ENCODE results near the gene F5. TPM values are rescaled to one million over a fixed set of nuclear protein-coding genes. Genes with fewer than 3 reads are reported as not detected.

The F5 gene
- polyA plus RNA-seq (2011; rRNA removed) = not detected in 2 replicates
- polyA minus RNA-seq (2011; rRNA and poly(A)+ RNA removed) = not detected in 2 replicates

- DNase-seq (ENCODE audit: low read depth, low spot score) = peak; percentile 10
- ChIA-PET POLR2A (no interaction called here), CTCF (interaction anchor here (0.5 to 1.5 kb wide), 5 partner anchors 9 to 224 kb away, joined by 3 to 5 read pairs (median 4); no protein-coding TSS in a partner anchor)
- Histone ChIP-seq H3K9me3 (ENCODE audit: control insufficient read depth, insufficient read depth, low read length) (no peaks in the 10 kb centered on the region), H3K27ac (ENCODE audit: low read depth, low read length) (no peak within 1 kb of the TSS), H3K27me3 (ENCODE audit: control insufficient read depth, insufficient read depth, low read length) (peaks cover 2% of the 10 kb centered on the region), H3K4me3 (ENCODE audit: low read depth, low read length) (no peak within 1 kb of the TSS)
- TF ChIP-seq, protein P1, sequence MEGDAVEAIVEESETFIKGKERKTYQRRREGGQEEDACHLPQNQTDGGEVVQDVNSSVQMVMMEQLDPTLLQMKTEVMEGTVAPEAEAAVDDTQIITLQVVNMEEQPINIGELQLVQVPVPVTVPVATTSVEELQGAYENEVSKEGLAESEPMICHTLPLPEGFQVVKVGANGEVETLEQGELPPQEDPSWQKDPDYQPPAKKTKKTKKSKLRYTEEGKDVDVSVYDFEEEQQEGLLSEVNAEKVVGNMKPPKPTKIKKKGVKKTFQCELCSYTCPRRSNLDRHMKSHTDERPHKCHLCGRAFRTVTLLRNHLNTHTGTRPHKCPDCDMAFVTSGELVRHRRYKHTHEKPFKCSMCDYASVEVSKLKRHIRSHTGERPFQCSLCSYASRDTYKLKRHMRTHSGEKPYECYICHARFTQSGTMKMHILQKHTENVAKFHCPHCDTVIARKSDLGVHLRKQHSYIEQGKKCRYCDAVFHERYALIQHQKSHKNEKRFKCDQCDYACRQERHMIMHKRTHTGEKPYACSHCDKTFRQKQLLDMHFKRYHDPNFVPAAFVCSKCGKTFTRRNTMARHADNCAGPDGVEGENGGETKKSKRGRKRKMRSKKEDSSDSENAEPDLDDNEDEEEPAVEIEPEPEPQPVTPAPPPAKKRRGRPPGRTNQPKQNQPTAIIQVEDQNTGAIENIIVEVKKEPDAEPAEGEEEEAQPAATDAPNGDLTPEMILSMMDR (IDR thresholded peaks at IDR 0.05; ENCODE audit: low read depth, low read length) = peak; percentile 50
Measured at GRCh38 chr1:169586395-169587255, at the start of gene F5. Gene F5, minus strand, starts transcription at chr1:169586481. Its CDS starts 95 bp downstream, at chr1:169586386.

DNA sequence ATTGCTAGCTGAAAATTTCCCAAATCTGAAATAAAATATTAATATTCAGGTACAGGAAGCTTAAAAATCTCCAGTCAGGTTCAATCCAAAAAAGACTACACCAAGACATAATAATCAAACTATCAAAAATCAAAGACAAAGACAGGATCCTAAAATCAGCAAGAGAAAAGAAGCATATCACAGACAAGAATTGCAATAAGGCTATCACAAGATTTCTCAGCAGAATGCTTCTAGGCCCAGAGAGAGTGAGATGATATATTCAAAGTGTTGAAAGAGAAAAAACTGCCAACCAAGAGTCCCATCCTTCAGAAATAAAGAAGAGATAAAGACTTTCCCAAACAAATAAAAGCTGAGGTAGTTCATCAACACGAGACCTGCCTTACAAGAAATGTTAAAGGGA, 48.6 kb upstream of the F5 start:
- TF ChIP-seq, protein P1 (IDR thresholded peaks at IDR 0.05; ENCODE audit: low read depth, low read length) = no peak
- 0 out of 2 replicates have a peak, but pooled peaks cover 3% of the 10 kb centered on the region for H3K9me3 ChIP-seq (ENCODE audit: control insufficient read depth, insufficient read depth, low read length)
- ChIA-PET CTCF (no interaction called here), POLR2A (no interaction called here)
- no peak overlapping the region for H3K4me3 ChIP-seq (ENCODE audit: low read depth, low read length)
- no peaks in the 10 kb centered on the region for H3K27me3 ChIP-seq (ENCODE audit: control insufficient read depth, insufficient read depth, low read length)
- no peak overlapping the region for H3K27ac ChIP-seq (ENCODE audit: low read depth, low read length)
- no peak for DNase-seq (ENCODE audit: low read depth, low spot score)

DNA sequence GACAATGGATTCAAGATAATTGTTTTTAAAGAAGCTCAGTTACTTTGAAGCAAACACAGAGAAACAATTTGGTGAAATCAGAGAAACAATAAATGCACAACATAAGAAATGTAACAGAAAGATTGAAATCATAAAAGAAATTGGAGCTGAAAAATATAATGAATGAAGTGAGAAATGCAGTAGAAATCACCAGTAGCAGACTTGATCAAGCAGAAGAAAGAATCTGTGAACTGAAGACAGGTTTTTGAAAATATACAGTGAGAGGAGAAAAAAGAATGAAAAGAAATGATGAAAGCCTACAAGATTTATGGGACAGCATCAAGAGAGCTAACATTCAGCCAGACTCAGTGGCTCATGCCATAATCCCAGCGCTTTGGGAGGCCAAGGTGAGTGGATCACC, 47.9 kb upstream of the F5 start:
- H3K27me3 ChIP-seq (ENCODE audit: control insufficient read depth, insufficient read depth, low read length) = no peaks in the 10 kb centered on the region
- CTCF ChIA-PET = no interaction called here
- no peak overlapping the region for H3K27ac ChIP-seq (ENCODE audit: low read depth, low read length)
- DNase-seq (ENCODE audit: low read depth, low spot score) = no peak
- H3K9me3 ChIP-seq (ENCODE audit: control insufficient read depth, insufficient read depth, low read length) = 0 out of 2 replicates have a peak, but pooled peaks cover 3% of the 10 kb centered on the region
- TF ChIP-seq, protein P1 (IDR thresholded peaks at IDR 0.05; ENCODE audit: low read depth, low read length) = no peak
- no peak overlapping the region for H3K4me3 ChIP-seq (ENCODE audit: low read depth, low read length)
- POLR2A ChIA-PET = no interaction called here

- DNase-seq (ENCODE audit: low read depth, low spot score) = no peak
- H3K27ac ChIP-seq (ENCODE audit: low read depth, low read length) = no peak overlapping the region
- 0 out of 2 replicates have a peak, but pooled peaks cover 3% of the 10 kb centered on the region for H3K9me3 ChIP-seq (ENCODE audit: control insufficient read depth, insufficient read depth, low read length)
- H3K27me3 ChIP-seq (ENCODE audit: control insufficient read depth, insufficient read depth, low read length) = no peaks in the 10 kb centered on the region
- ChIA-PET POLR2A (no interaction called here), CTCF (no interaction called here)
- no peak overlapping the region for H3K4me3 ChIP-seq (ENCODE audit: low read depth, low read length)
- TF ChIP-seq, protein P1 (IDR thresholded peaks at IDR 0.05; ENCODE audit: low read depth, low read length) = no peak
Measured at GRCh38 chr1:169631249-169631648, 45.0 kb upstream of the F5 start.

GRCh38 chr1:169630006-169630405, 43.7 kb upstream of the F5 start, which contains the start of gene SELP:
Gene SELP, minus strand, starts transcription at chr1:169630124. Its CDS starts 50 bp downstream, at chr1:169630074.
- DNase-seq (ENCODE audit: low read depth, low spot score) = no peak
- H3K27ac ChIP-seq (ENCODE audit: low read depth, low read length) = no peak within 1 kb of the TSS
- no peaks in the 10 kb centered on the region for H3K27me3 ChIP-seq (ENCODE audit: control insufficient read depth, insufficient read depth, low read length)
- POLR2A ChIA-PET = no interaction called here
- no peak within 1 kb of the TSS for H3K4me3 ChIP-seq (ENCODE audit: low read depth, low read length)
- CTCF ChIA-PET = no interaction called here
- TF ChIP-seq, protein P1 (IDR thresholded peaks at IDR 0.05; ENCODE audit: low read depth, low read length) = no peak
- H3K9me3 ChIP-seq (ENCODE audit: control insufficient read depth, insufficient read depth, low read length) = 0 out of 2 replicates have a peak, but pooled peaks cover 3% of the 10 kb centered on the region

All from AG04450 (cell line).